Stimulated activated CD8-positive, alpha-beta memory T cell treated with anti-CD3 and anti-CD28 coated beads, Interleukin-4, amount 100 ng/mL, for 1 hour (primary cell): ENCODE results near the gene MPG.

Experiments
- DNase-seq, 2 donors: peaks; one replicate each; pipeline ENCODE4 v3.0.0-alpha.2; 2020; ENCODE audit warnings: low read depth in 2 of 2, low spot score in 1 of 2

Gene MPG

GRCh38 chr16:50769-51591 lies 27.0 kb upstream of the MPG start:
- no peak for DNase-seq

GRCh38 chr16:53346-54236 lies 24.4 kb upstream of the MPG start, which contains the start of the genes POLR3K and SNRNP25:
Gene POLR3K (minus strand): TSS chr16:53608. CDS start chr16:53586, 22 bp downstream.
Gene SNRNP25 (plus strand): TSS chr16:53828. CDS start chr16:54017, 189 bp downstream.
- DNase-seq, result peak; percentile 85 to 96

- no peak for DNase-seq
Measured at GRCh38 chr16:54237-54581, 23.8 kb upstream of the MPG start.

GRCh38 chr16:55571-56136 lies 22.4 kb upstream of the MPG start:
- no peak for DNase-seq

- DNase-seq, result no peak
Measured at GRCh38 chr16:56231-56927, 21.6 kb upstream of the MPG start.

- no peak for DNase-seq
Measured at GRCh38 chr16:57711-58110, 20.3 kb upstream of the MPG start.

GRCh38 chr16:58491-59439 lies 19.3 kb upstream of the MPG start:
- no peak for DNase-seq

- no peak for DNase-seq
Measured at GRCh38 chr16:59440-60059, 18.5 kb upstream of the MPG start.

GRCh38 chr16:60166-60565 lies 17.9 kb upstream of the MPG start:
- DNase-seq, result no peak

GRCh38 chr16:60929-61878 lies 16.8 kb upstream of the MPG start:
- DNase-seq, result no peak

GRCh38 chr16:61879-62281 lies 16.1 kb upstream of the MPG start:
- DNase-seq, result no peak

GRCh38 chr16:62283-62967 lies 15.6 kb upstream of the MPG start:
- DNase-seq, result no peak

- DNase-seq, result no peak
Measured at GRCh38 chr16:62968-63391, 15.0 kb upstream of the MPG start.

- DNase-seq, result no peak
Measured at GRCh38 chr16:63466-63865, 14.6 kb upstream of the MPG start.

- no peak for DNase-seq
Measured at GRCh38 chr16:63998-64913, 13.8 kb upstream of the MPG start.

- DNase-seq, result no peak
Measured at GRCh38 chr16:64914-65255, 13.1 kb upstream of the MPG start.

GRCh38 chr16:65745-66144 lies 12.3 kb upstream of the MPG start:
- DNase-seq, result peak; percentile 69 to 72
